ENCODE measurements around the gene SERPINB6. TPM values are rescaled to one million over a fixed set of nuclear protein-coding genes. Genes with fewer than 3 reads are reported as not detected.
A peak's percentile ranks its signal among the peaks of the same experiment; 100 is the strongest.

The SERPINB6 gene
- total RNA-seq, result 100 to 1,000 TPM in 1 of 2 donors, 10 to 100 TPM in 1; 64.9 to 114 TPM

DNA sequence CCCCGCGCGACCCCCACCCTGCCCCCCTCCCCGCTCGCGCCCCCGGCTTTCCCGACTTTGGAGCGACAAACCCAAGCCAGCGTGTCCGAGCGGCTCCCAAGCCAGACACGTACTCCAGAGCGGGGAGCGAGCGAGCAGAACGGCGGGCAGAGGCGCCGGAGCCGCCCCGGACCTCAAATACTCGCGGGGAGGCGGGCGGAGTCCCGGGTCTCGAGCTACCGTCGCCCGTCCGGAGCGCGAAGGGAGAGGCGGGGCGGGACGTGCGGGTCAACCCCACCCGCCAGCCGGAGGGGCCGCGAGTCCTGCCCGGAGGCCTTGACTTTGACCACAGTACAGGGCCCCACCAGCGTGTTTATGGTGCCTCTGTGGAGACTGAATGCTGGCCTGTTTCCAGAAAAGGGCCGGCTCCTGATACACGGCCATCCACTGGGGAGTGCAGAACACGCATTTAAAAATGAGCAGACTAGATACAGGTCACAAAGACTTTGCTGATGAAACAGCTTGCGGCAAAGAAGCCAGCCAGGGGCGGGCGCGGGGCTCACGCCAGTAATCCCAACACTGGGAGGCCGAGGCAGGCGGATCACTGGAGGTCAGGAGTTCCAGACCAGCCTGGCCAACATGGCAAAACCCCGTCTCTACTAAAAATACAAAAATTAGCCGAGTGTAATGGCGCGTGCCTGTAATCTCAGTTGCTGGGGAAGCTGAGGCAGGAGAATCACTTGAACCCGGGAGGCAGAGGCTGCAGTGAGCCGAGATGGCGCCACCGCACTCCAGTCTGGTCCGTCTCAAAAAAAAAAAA, at the start of gene SERPINB6:
Gene SERPINB6 (minus strand): TSS at position 148 of the 799 bp plus-strand sequence. CDS start 12,235 bp downstream, outside the sequence.
- peak; percentile 61 to 68 for DNase-seq
- Mint-ChIP-seq H3K27me3 (ENCODE audit: low read depth) (no peaks in the 10 kb centered on the region), H3K9me3 (no peaks in the 10 kb centered on the region), H3K27ac (peak within 1 kb of the TSS; percentile 89), H3K4me3 (peak within 1 kb of the TSS; percentile 89 to 93), H3K36me3 (ENCODE audit: insufficient read depth in 2 of 2) (peaks cover 5 to 6% of the 10 kb centered on the region in 2 donors), H3K4me1 (ENCODE audit: low read depth) (peaks cover 51% of the 10 kb centered on the region)
- peak; percentile 70 to 76 for ATAC-seq (replicated peaks in 1 of 2)

DNA sequence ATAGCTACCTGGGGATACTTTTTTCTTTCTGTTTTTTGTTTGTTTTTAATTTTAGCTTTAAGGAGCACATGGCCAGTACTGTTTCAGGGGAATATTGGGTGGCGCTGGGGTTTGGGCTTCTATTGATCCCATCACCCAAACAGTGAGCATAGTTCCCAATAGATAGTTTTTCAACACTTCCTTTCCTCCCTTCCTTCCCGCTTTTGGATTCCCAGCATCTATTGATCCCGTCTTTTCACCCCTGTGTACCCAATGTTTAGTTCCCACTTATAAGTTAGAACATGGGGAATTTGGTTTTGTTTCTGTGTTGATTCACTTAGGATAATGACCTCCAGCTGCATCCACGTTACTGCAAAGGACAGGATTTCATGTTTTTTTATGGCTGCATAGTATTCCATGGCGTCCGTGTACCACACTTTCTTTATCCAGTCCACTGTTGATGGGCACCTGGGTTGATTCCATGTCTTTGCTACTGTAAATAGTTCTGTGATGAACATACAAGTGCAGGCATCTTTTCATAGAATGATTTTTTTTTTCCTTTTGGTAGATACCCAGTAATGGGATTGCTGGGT, 48.5 kb upstream of the SERPINB6 start:
- peaks cover 44% of the 10 kb centered on the region for H3K4me1 Mint-ChIP-seq (ENCODE audit: low read depth)
- H3K27me3 Mint-ChIP-seq (ENCODE audit: low read depth), result no peaks in the 10 kb centered on the region
- no peaks in the 10 kb centered on the region for H3K9me3 Mint-ChIP-seq
- no peak overlapping the region for H3K4me3 Mint-ChIP-seq
- peaks cover 5 to 13% of the 10 kb centered on the region in 2 donors for H3K36me3 Mint-ChIP-seq (ENCODE audit: insufficient read depth in 2 of 2)
- peak overlapping the region; percentile 3 for H3K27ac Mint-ChIP-seq
- ATAC-seq (replicated peaks in 1 of 2) (no peak), DNase-seq (no peak)

DNA sequence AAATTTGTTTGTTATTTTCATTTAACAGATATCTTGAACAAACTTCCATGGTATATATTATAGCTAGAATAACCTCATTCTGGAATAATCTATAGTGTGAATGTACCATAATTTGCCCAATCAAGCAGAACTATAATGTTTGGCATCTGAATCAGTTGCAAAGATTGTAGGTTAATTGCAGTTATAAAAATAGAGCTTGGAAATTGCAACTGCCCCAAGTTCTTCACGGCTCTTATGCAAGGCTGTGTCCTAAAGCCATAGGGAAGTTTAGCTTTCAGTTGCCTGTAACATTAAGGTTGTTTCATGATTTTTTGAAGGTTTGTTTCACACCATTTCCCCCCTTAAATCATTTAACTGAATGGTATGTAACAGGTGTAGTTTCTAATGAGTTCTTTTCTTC, 47.7 kb upstream of the SERPINB6 start:
- Mint-ChIP-seq H3K27me3 (ENCODE audit: low read depth) (no peaks in the 10 kb centered on the region), H3K4me1 (ENCODE audit: low read depth) (peaks cover 36% of the 10 kb centered on the region), H3K36me3 (ENCODE audit: insufficient read depth in 2 of 2) (peaks cover 5 to 17% of the 10 kb centered on the region in 2 donors), H3K9me3 (no peaks in the 10 kb centered on the region), H3K27ac (no peak overlapping the region), H3K4me3 (no peak overlapping the region)
- ATAC-seq (replicated peaks in 1 of 2) (no peak), DNase-seq (no peak)

DNA sequence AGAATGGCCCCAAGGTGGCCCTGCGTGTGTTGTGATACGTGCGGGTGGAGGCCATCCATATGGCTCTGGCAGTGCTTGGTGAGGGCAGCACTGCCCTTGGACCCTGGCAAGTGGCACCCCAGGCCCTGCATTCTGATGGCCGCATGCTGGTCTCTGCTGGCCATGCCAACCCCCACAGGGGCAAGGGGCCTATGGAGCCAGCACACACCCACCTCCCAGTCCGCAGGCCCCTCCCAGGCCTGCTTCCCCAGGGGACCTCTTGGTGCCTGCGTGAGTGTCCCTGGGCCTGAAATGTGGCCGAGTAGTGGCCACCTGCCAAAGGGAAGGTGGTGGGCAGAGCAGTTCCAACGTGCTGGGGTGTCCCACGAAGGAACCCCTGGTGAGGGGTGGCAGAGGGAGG, 45.9 kb upstream of the SERPINB6 start:
- H3K4me1 Mint-ChIP-seq (ENCODE audit: low read depth), result peaks cover 25% of the 10 kb centered on the region
- no peak overlapping the region for H3K27ac Mint-ChIP-seq
- peaks cover 7 to 18% of the 10 kb centered on the region in 2 donors for H3K36me3 Mint-ChIP-seq (ENCODE audit: insufficient read depth in 2 of 2)
- DNase-seq (no peak), ATAC-seq (replicated peaks in 1 of 2) (no peak)
- peaks cover 0 to 3% of the 10 kb centered on the region in 2 donors for H3K9me3 Mint-ChIP-seq
- no peak overlapping the region for H3K4me3 Mint-ChIP-seq
- no peaks in the 10 kb centered on the region for H3K27me3 Mint-ChIP-seq (ENCODE audit: low read depth)

DNA sequence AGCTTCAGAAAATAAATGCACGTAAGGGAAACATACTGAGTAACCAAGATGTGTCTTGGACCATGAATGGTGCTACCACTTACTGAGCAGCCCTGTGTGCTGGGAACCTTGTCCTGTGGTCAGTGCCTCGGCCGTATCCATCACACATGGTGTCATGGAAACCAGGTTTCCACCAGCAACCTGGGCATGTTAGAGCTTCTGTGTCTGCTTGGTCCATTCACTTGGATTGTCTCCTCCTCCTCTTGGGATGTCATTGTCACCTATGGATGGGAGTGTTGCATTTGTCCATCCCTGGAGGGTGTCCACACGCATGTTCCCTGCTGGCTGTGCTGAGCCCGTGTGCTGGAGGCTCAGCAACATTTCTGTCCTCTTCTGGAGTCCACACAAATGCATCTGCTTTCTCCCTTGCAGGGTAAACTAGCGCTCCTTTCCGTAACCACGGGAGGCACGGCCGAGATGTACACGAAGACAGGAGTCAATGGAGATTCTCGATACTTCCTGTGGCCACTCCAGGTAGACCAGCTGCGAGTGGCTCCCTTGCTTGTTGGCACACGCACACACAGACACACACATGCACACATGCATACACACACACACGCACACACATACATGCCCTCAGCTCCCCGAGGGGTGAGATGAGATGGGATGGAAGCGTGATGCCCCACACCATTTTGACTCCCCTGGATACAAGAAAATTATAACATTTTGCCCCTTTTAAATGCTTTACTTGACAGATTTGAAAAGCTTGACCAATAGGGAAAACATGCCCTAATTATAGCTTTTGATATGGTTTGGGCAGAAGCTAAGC, 45.3 kb upstream of the SERPINB6 start:
- ATAC-seq (replicated peaks in 1 of 2) (no peak), DNase-seq (no peak)
- no peaks in the 10 kb centered on the region for H3K27me3 Mint-ChIP-seq (ENCODE audit: low read depth)
- H3K9me3 Mint-ChIP-seq, result peaks cover 2 to 10% of the 10 kb centered on the region in 2 donors
- H3K27ac Mint-ChIP-seq, result no peak overlapping the region
- H3K36me3 Mint-ChIP-seq (ENCODE audit: insufficient read depth in 2 of 2), result peaks cover 11 to 22% of the 10 kb centered on the region in 2 donors
- peaks cover 18% of the 10 kb centered on the region for H3K4me1 Mint-ChIP-seq (ENCODE audit: low read depth)
- H3K4me3 Mint-ChIP-seq, result no peak overlapping the region

DNA sequence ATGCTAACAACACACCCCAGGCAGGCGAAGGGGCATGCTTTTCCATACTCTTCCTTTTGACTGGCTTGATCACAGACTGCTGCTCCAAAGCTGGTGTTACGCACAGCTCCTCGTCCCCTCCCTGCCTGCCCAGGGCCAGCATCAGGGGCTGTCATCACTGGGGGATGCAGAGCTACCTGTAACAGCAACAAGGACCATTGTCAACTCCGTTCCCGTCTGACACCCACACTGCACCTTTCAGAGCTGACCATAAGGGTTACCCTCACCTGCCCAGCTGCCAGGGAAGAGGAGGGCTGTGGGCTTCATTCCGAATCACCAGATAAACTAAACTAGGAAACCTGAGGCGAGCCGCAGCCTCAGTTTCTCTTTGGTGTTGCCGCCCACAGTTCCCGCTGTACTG, 43.8 kb upstream of the SERPINB6 start:
- Mint-ChIP-seq H3K9me3 (peaks cover 4 to 12% of the 10 kb centered on the region in 2 donors), H3K4me3 (no peak overlapping the region), H3K4me1 (ENCODE audit: low read depth) (peaks cover 10% of the 10 kb centered on the region), H3K36me3 (ENCODE audit: insufficient read depth in 2 of 2) (peaks cover 24 to 36% of the 10 kb centered on the region in 2 donors), H3K27me3 (ENCODE audit: low read depth) (no peaks in the 10 kb centered on the region), H3K27ac (no peak overlapping the region)
- no peak for ATAC-seq (replicated peaks in 1 of 2)
- no peak for DNase-seq

DNA sequence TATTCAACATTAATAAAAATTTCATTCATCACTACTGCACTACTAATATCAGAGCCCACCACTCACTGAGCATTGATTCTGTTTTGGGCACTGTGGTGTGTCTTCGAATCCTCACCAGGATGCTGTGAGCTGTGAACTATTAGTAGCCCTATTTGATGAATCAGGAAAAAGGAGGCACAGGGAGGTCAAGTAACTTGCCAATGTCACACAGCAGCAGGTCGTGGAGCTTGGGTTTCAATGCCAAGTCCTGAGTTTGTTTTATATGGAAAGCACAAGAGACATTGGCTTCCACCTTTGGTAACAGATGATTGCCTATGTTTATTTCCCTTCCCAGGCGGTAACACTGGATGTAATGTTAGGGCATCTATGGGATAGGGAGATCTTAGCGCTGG, 43.3 kb upstream of the SERPINB6 start:
- no peaks in the 10 kb centered on the region for H3K27me3 Mint-ChIP-seq (ENCODE audit: low read depth)
- peaks cover 5% of the 10 kb centered on the region for H3K4me1 Mint-ChIP-seq (ENCODE audit: low read depth)
- peaks cover 4 to 13% of the 10 kb centered on the region in 2 donors for H3K9me3 Mint-ChIP-seq
- ATAC-seq (replicated peaks in 1 of 2), result no peak
- peaks cover 23 to 41% of the 10 kb centered on the region in 2 donors for H3K36me3 Mint-ChIP-seq (ENCODE audit: insufficient read depth in 2 of 2)
- no peak overlapping the region for H3K4me3 Mint-ChIP-seq
- H3K27ac Mint-ChIP-seq, result no peak overlapping the region
- no peak for DNase-seq

DNA sequence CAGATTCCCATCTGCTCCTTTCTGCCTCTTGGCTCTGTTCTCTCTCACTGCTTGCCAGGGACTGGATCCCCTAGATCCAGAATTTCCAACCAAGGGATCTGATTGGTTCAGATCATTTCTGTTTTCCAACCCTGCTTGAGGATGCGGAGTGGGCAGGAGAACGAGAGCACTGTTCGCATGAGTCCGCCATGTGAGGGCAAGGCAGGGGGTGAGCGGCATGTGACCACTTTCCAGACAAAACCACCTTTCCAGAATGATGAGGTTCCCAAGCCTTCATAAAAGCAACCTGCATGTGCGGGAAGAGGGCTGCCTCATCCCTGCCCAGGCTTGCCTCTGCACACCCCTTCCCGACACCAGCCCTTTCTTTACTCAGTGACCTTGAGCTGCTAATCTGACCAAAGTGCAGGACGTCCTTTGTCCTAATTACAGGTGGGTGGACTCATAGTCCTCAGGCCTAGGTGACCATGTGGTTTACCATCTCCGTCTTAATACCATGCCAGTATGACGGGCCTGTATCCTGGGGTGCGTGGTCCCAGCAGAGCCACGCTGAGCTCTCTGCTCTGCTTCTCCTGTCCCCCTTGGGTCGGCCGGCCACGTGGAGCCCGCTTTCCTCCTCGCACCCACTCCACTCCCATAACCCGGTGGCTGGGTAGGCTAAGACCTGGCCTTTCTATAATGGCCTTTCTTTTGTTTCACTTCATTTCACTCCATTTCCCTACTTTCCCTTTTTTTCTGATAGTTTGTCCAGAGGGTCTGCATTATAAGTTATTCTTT, 42.7 kb upstream of the SERPINB6 start:
- no peak overlapping the region for H3K4me3 Mint-ChIP-seq
- DNase-seq (no peak), ATAC-seq (replicated peaks in 1 of 2) (no peak)
- H3K27ac Mint-ChIP-seq, result no peak overlapping the region
- H3K36me3 Mint-ChIP-seq (ENCODE audit: insufficient read depth in 2 of 2), result peaks cover 27 to 46% of the 10 kb centered on the region in 2 donors
- H3K27me3 Mint-ChIP-seq (ENCODE audit: low read depth), result no peaks in the 10 kb centered on the region
- peaks cover 4 to 13% of the 10 kb centered on the region in 2 donors for H3K9me3 Mint-ChIP-seq
- peaks cover 4% of the 10 kb centered on the region for H3K4me1 Mint-ChIP-seq (ENCODE audit: low read depth)

DNA sequence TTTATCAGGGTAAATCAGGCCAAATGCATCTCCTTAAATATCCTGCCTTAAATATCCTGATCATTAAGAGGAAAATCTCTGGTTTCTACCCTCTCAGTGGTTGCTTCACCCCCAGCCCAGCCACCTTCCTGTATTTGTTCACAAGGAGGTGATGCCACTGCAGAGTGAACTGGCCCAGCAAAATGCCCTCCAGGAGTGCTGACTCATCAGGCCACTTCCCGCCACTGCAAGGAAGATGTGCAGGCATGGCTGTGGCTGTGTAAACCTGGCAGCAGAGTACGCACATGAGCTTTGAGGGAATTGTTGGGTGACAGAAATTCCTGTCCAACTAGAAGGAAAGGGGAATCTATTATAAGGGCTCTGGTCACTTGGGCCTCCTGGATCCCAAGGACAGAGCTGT, 42.1 kb upstream of the SERPINB6 start:
- H3K36me3 Mint-ChIP-seq (ENCODE audit: insufficient read depth in 2 of 2), result peaks cover 27 to 49% of the 10 kb centered on the region in 2 donors
- H3K27ac Mint-ChIP-seq, result no peak overlapping the region
- H3K9me3 Mint-ChIP-seq, result peaks cover 4 to 13% of the 10 kb centered on the region in 2 donors
- DNase-seq, result no peak
- H3K4me3 Mint-ChIP-seq, result no peak overlapping the region
- peaks cover 4% of the 10 kb centered on the region for H3K4me1 Mint-ChIP-seq (ENCODE audit: low read depth)
- no peak for ATAC-seq (replicated peaks in 1 of 2)
- no peaks in the 10 kb centered on the region for H3K27me3 Mint-ChIP-seq (ENCODE audit: low read depth)

DNA sequence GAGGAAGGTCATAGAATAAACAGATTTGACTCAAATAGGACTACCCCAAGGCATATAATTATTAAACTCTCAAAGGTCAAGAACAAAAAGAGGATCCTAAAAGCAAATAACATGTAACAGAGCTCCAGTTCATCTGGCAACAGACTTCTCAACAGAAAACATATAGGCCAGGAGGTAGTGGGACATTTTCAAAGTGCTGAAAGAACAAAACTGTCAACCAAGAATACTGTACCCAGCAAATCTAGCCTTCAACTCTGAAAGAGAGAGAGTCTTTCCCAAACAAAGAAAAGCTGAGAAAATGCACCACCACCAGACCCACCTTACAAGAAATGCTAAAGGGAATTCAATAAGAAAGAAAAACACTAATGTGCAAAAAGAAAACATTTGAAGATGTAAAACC, 40.2 kb upstream of the SERPINB6 start:
- Mint-ChIP-seq H3K27ac (no peak overlapping the region), H3K9me3 (peaks cover 4 to 13% of the 10 kb centered on the region in 2 donors), H3K27me3 (ENCODE audit: low read depth) (no peaks in the 10 kb centered on the region), H3K4me1 (ENCODE audit: low read depth) (peaks cover 4% of the 10 kb centered on the region), H3K36me3 (ENCODE audit: insufficient read depth in 2 of 2) (peaks cover 30 to 57% of the 10 kb centered on the region in 2 donors), H3K4me3 (no peak overlapping the region)
- ATAC-seq (replicated peaks in 1 of 2) (no peak), DNase-seq (no peak)

DNA sequence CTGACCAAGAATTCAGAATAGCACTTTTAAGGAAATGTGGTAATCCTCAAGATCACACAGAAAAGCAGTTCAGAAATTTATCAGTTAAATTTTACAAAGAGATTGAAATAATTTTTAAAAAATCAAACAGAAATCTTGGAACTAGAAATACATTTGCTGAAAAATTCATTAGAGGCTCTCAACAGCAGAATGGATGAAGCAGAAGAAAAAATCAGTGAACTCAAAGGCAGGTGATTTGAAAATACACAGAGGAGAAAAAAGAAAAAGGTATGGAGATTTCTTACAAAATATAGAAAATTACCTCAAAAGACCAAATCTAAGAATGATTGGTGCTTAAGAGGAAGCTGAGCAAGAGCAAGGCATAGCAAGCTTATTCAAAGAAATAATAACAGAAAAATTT, 39.8 kb upstream of the SERPINB6 start:
- no peak for ATAC-seq (replicated peaks in 1 of 2)
- Mint-ChIP-seq H3K4me3 (no peak overlapping the region), H3K4me1 (ENCODE audit: low read depth) (peaks cover 4% of the 10 kb centered on the region), H3K27me3 (ENCODE audit: low read depth) (no peaks in the 10 kb centered on the region), H3K36me3 (ENCODE audit: insufficient read depth in 2 of 2) (peaks cover 30 to 57% of the 10 kb centered on the region in 2 donors), H3K27ac (no peak overlapping the region), H3K9me3 (peaks cover 4 to 13% of the 10 kb centered on the region in 2 donors)
- no peak for DNase-seq

DNA sequence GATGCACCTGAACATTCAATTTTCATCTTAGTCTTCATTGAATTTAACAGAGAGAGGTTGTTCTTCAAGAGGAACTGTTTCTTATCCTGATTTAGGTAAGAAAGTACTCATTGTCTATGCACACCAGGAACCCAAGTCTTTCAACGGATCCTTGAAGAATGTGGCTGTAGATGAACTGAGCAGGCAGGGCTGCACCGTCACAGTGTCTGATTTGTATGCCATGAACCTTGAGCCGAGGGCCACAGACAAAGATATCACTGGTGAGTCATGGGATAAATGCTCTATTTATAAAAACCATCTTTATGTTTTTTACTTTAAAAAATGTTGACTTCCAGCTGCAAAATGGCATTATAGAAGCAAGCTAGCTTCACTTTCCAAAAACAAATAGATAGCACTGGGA, 38.6 kb upstream of the SERPINB6 start:
- Mint-ChIP-seq H3K4me3 (no peak overlapping the region), H3K36me3 (ENCODE audit: insufficient read depth in 2 of 2) (peaks cover 30 to 57% of the 10 kb centered on the region in 2 donors), H3K9me3 (peaks cover 4 to 13% of the 10 kb centered on the region in 2 donors), H3K27ac (no peak overlapping the region), H3K4me1 (ENCODE audit: low read depth) (peaks cover 4% of the 10 kb centered on the region), H3K27me3 (ENCODE audit: low read depth) (no peaks in the 10 kb centered on the region)
- ATAC-seq (replicated peaks in 1 of 2) (no peak), DNase-seq (no peak)

Data from activated T-cell treated with anti-CD3 and anti-CD28 coated beads, Interleukin-2, amount 50 U/mL, for 72 hours (primary cell).